ENCODE measurements around the gene NDOR1.

NDOR1 gene

GRCh38 chr9:137192448-137192780, 13.1 kb upstream of the NDOR1 start:
- no peak for DNase-seq
- Histone ChIP-seq H3K36me3 (peaks cover 4% of the 10 kb centered on the region; the same call in 1 of the 2 replicates), H3K9me3 (ENCODE audit: severe bottlenecking) (no peaks in the 10 kb centered on the region), H3K4me3 (ENCODE audit: low read depth, low read length) (no peak overlapping the region), H3K27me3 (ENCODE audit: insufficient read depth, low read depth, severe bottlenecking) (no peaks in the 10 kb centered on the region), H3K27ac (no peak overlapping the region)
- TF ChIP-seq CTCF (IDR thresholded peaks at IDR 0.05; ENCODE audit: low read depth, low read length): no peak

GRCh38 chr9:137192859-137193258, 12.6 kb upstream of the NDOR1 start:
- H3K4me3 ChIP-seq (ENCODE audit: low read depth, low read length): no peak overlapping the region
- H3K36me3 ChIP-seq: peaks cover 4% of the 10 kb centered on the region; the same call in 1 of the 2 replicates
- no peak overlapping the region for H3K27ac ChIP-seq
- no peak for DNase-seq
- no peak for TF ChIP-seq CTCF (IDR thresholded peaks at IDR 0.05; ENCODE audit: low read depth, low read length)
- H3K9me3 ChIP-seq (ENCODE audit: severe bottlenecking): no peaks in the 10 kb centered on the region
- H3K27me3 ChIP-seq (ENCODE audit: insufficient read depth, low read depth, severe bottlenecking): no peaks in the 10 kb centered on the region

GRCh38 chr9:137193771-137194170, 11.7 kb upstream of the NDOR1 start:
- H3K9me3 ChIP-seq (ENCODE audit: severe bottlenecking): no peaks in the 10 kb centered on the region
- no peak for TF ChIP-seq CTCF (IDR thresholded peaks at IDR 0.05; ENCODE audit: low read depth, low read length)
- no peaks in the 10 kb centered on the region for H3K27me3 ChIP-seq (ENCODE audit: insufficient read depth, low read depth, severe bottlenecking)
- H3K36me3 ChIP-seq: peaks cover 4% of the 10 kb centered on the region; the same call in 1 of the 2 replicates
- no peak overlapping the region for H3K4me3 ChIP-seq (ENCODE audit: low read depth, low read length)
- peak overlapping the region; percentile 77 for H3K27ac ChIP-seq
- no peak for DNase-seq

- no peaks in the 10 kb centered on the region for H3K9me3 ChIP-seq (ENCODE audit: severe bottlenecking)
- TF ChIP-seq CTCF (IDR thresholded peaks at IDR 0.05; ENCODE audit: low read depth, low read length): no peak
- H3K4me3 ChIP-seq (ENCODE audit: low read depth, low read length): no peak overlapping the region
- H3K27ac ChIP-seq: peak overlapping the region; percentile 77
- DNase-seq: peak; percentile 52
- H3K27me3 ChIP-seq (ENCODE audit: insufficient read depth, low read depth, severe bottlenecking): no peaks in the 10 kb centered on the region
- H3K36me3 ChIP-seq: peaks cover 4% of the 10 kb centered on the region; the same call in 1 of the 2 replicates
Measured at GRCh38 chr9:137194388-137194787, 11.1 kb upstream of the NDOR1 start.

GRCh38 chr9:137194909-137195308, 10.6 kb upstream of the NDOR1 start:
- no peak overlapping the region for H3K4me3 ChIP-seq (ENCODE audit: low read depth, low read length)
- TF ChIP-seq CTCF (IDR thresholded peaks at IDR 0.05; ENCODE audit: low read depth, low read length): no peak
- H3K27me3 ChIP-seq (ENCODE audit: insufficient read depth, low read depth, severe bottlenecking): no peaks in the 10 kb centered on the region
- peaks cover 3% of the 10 kb centered on the region; the same call in 1 of the 2 replicates for H3K36me3 ChIP-seq
- no peaks in the 10 kb centered on the region for H3K9me3 ChIP-seq (ENCODE audit: severe bottlenecking)
- peak overlapping the region; percentile 77 for H3K27ac ChIP-seq
- peak; percentile 30 for DNase-seq

- Histone ChIP-seq H3K9me3 (ENCODE audit: severe bottlenecking) (no peaks in the 10 kb centered on the region), H3K4me3 (ENCODE audit: low read depth, low read length) (no peak overlapping the region), H3K27ac (peak overlapping the region; percentile 77), H3K36me3 (no peaks in the 10 kb centered on the region; the same call in 1 of the 2 replicates), H3K27me3 (ENCODE audit: insufficient read depth, low read depth, severe bottlenecking) (no peaks in the 10 kb centered on the region)
- DNase-seq: peak; percentile 54
- TF ChIP-seq CTCF (IDR thresholded peaks at IDR 0.05; ENCODE audit: low read depth, low read length): no peak
Measured at GRCh38 chr9:137195525-137196220, 9.8 kb upstream of the NDOR1 start.
